Suprapubic skin (tissue), 4 donors: ENCODE results near the gene OVAAL. TPM values are rescaled to one million over a fixed set of nuclear protein-coding genes. Genes with fewer than 3 reads are reported as not detected.

Source experiments
- DNase-seq, 2 donors: peaks; one replicate each; pipeline ENCODE4 v3.0.0-alpha.2; 2019; ENCODE audit warnings: low spot score in 2 of 2
- H3K27ac ChIP-seq: fragments of 200-600 bp; sonication (generic); one replicate; pipeline ENCODE4 v1.5.1; 2019
- H3K27me3 ChIP-seq: fragments of 200-600 bp; sonication (generic); one replicate; pipeline ENCODE4 v1.5.1; 2019
- H3K36me3 ChIP-seq: fragments of 200-600 bp; sonication (generic); one replicate; pipeline ENCODE4 v1.5.1; 2019
- H3K4me1 ChIP-seq: fragments of 200-600 bp; sonication (generic); one replicate; pipeline ENCODE4 v1.5.1; 2019
- H3K4me3 ChIP-seq: fragments of 200-600 bp; sonication (generic); one replicate; pipeline ENCODE4 v1.5.1; 2019; ENCODE audit warnings: mild to moderate bottlenecking
- H3K9me3 ChIP-seq: fragments of 200-600 bp; sonication (generic); one replicate; pipeline ENCODE4 v1.5.1; 2019
- EP300 ChIP-seq: sonication (generic); formaldehyde crosslinking; IDR thresholded peaks from one replicate; pipeline ENCODE4 v1.6.1; 2017; ENCODE audit warnings: antibody characterized with exemption
- POLR2A ChIP-seq, 2 donors: fragments of 450-650 bp; IDR thresholded peaks; one replicate each; pipeline ENCODE4 v1.6.1; 2017; ENCODE audit warnings: antibody characterized with exemption in 2 of 2, mild to moderate bottlenecking in 2 of 2, moderate library complexity in 2 of 2
- POLR2AphosphoS5 ChIP-seq, 3 donors: sonication (generic); formaldehyde crosslinking; IDR thresholded peaks; one replicate each; pipeline ENCODE4 v1.6.1; 2017; ENCODE audit warnings: antibody characterized with exemption in 3 of 3
- WGBS: methylation state at CpG from one replicate; pipeline ENCODE4 v1.1.5; 2018; 5-methylcytosine and 5-hydroxymethylcytosine counted together
- total RNA-seq, 4 donors: library from RNA; depleted of rRNA; stranded (reverse); fragments of >200 nt; gene quantifications; one replicate each; pipeline ENCODE4 v1.1.0, GENCODE V29; 2016
- TF ChIP-seq, protein P1 (sequence below), 2 donors: fragments of 200-600 bp in 1 of 2; fragments of 450-650 bp in 1 of 2; sonication (generic) in 1 of 2; IDR thresholded peaks; one replicate each; pipeline ENCODE4 v1.5.1; 2016 to 2019; ENCODE audit warnings: antibody characterized with exemption in 2 of 2, mild to moderate bottlenecking in 1 of 2, moderate library complexity in 1 of 2

The OVAAL gene
- total RNA-seq, result not detected

DNA sequence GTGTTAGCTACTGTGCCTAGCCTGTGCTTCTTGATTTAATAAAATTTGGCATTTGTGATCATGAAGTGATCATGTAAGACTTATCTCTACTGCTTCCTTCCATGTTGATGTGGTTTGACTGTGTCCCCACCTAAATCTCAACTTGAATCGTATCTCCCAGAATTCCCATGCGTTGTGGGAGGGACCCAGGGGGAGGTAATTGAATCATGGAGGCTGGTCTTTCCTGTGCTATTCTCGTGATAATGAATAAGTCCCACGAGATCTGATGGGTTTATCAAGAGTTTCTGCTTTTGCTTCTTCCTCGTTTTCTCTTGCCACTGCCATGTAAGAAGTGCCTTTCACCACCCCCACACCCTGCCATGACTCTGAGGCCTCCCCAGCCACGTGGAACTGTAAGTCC, at the start of gene OVAAL:
Gene OVAAL, plus strand, starts transcription at position 301 of the 400 bp plus-strand sequence.
- 83% methylated on average over 6 of the region's 6 CpGs for WGBS
- H3K36me3 ChIP-seq, result no peaks in the 10 kb centered on the region
- H3K9me3 ChIP-seq, result no peaks in the 10 kb centered on the region
- H3K27ac ChIP-seq, result no peak within 1 kb of the TSS
- no peak within 1 kb of the TSS for H3K4me3 ChIP-seq
- TF ChIP-seq POLR2AphosphoS5 (IDR thresholded peaks at IDR 0.05) (no peak), POLR2A (IDR thresholded peaks at IDR 0.05) (no peak), EP300 (no peak)
- TF ChIP-seq, protein P1, sequence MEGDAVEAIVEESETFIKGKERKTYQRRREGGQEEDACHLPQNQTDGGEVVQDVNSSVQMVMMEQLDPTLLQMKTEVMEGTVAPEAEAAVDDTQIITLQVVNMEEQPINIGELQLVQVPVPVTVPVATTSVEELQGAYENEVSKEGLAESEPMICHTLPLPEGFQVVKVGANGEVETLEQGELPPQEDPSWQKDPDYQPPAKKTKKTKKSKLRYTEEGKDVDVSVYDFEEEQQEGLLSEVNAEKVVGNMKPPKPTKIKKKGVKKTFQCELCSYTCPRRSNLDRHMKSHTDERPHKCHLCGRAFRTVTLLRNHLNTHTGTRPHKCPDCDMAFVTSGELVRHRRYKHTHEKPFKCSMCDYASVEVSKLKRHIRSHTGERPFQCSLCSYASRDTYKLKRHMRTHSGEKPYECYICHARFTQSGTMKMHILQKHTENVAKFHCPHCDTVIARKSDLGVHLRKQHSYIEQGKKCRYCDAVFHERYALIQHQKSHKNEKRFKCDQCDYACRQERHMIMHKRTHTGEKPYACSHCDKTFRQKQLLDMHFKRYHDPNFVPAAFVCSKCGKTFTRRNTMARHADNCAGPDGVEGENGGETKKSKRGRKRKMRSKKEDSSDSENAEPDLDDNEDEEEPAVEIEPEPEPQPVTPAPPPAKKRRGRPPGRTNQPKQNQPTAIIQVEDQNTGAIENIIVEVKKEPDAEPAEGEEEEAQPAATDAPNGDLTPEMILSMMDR (IDR thresholded peaks at IDR 0.05), result no peak
- no peaks in the 10 kb centered on the region for H3K27me3 ChIP-seq
- no peak for DNase-seq
- H3K4me1 ChIP-seq, result peaks cover 8% of the 10 kb centered on the region

DNA sequence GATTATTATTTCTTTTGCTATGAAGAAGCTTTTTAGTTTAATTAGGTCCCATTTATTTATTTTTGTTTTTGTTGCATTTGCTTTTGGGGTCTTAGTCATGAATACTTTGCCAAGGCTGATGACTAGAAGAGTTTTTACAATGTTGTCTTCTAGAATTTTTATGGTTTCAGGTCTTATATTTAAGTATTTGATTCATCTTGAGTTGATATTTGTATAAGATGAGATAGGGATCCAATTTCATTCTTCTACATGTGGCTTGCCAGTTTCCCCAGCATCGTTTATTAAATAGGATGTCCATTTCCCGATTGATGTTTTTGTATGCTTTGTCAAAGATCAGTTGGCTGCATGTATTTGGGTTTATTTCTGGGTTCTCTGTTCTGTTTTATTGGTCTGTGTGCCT, 47.9 kb upstream of the OVAAL start:
- WGBS, result 97% methylated on average over 2 of the region's 2 CpGs
- Histone ChIP-seq H3K9me3 (no peaks in the 10 kb centered on the region), H3K36me3 (no peaks in the 10 kb centered on the region), H3K27ac (no peak overlapping the region), H3K4me1 (peaks cover 3% of the 10 kb centered on the region), H3K4me3 (no peak overlapping the region), H3K27me3 (no peaks in the 10 kb centered on the region)
- TF ChIP-seq EP300, result no peak
- no peak for TF ChIP-seq POLR2A (IDR thresholded peaks at IDR 0.05)
- TF ChIP-seq, protein P1 (IDR thresholded peaks at IDR 0.05), result no peak
- TF ChIP-seq POLR2AphosphoS5 (IDR thresholded peaks at IDR 0.05), result no peak
- DNase-seq, result no peak

DNA sequence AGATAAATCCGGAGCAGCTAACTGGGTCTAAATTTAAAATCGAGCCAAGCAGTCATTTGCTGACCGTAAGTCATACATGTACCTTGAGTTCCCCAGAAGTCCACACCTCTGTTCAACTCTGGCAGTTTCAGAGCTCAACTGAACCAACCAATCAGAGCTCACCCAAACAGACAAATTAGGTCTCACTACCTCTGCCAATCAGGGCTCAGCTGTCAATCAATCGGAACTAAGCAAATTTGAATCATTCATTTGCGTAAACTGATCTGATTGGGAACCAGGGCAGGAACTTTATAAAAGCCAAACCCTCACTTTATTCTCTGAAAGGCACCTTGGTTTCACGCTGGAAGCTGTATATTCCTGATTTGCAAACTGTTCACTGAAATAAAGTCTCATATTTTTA, 45.2 kb upstream of the OVAAL start:
- DNase-seq, result no peak
- Histone ChIP-seq H3K4me3 (no peak overlapping the region), H3K9me3 (no peaks in the 10 kb centered on the region), H3K4me1 (peaks cover 6% of the 10 kb centered on the region), H3K36me3 (no peaks in the 10 kb centered on the region), H3K27ac (no peak overlapping the region), H3K27me3 (no peaks in the 10 kb centered on the region)
- TF ChIP-seq POLR2AphosphoS5 (IDR thresholded peaks at IDR 0.05), result no peak
- TF ChIP-seq EP300, result no peak
- no peak for TF ChIP-seq POLR2A (IDR thresholded peaks at IDR 0.05)
- TF ChIP-seq, protein P1 (IDR thresholded peaks at IDR 0.05), result no peak
- 90% methylated on average over 6 of the region's 6 CpGs for WGBS

DNA sequence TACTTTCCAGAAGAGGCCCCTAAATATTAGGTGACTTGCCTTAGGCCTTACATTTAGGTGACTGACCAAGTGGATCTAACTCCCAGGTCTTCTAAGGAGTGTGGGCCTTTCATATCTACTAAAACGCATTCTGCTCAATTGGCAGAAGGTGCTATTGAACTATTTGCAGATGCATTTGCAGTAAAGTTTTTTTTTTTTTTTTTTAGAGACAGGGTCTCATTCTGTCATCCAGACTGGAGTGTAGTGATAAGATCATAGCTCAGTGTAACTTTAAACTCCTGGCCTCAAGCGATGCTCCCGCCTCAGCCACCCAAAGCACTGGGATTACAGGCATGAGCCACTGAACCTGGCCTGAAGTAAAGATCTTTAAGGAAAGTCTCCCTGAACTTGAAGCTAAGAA, 43.4 kb upstream of the OVAAL start:
- H3K9me3 ChIP-seq, result no peaks in the 10 kb centered on the region
- no peak overlapping the region for H3K27ac ChIP-seq
- WGBS, result 26% methylated on average over 3 of the region's 3 CpGs
- H3K36me3 ChIP-seq, result no peaks in the 10 kb centered on the region
- no peak overlapping the region for H3K4me3 ChIP-seq
- no peak for DNase-seq
- H3K27me3 ChIP-seq, result no peaks in the 10 kb centered on the region
- TF ChIP-seq POLR2AphosphoS5 (IDR thresholded peaks at IDR 0.05) (no peak), EP300 (no peak), POLR2A (IDR thresholded peaks at IDR 0.05) (no peak)
- TF ChIP-seq, protein P1 (IDR thresholded peaks at IDR 0.05), result no peak
- H3K4me1 ChIP-seq, result peaks cover 6% of the 10 kb centered on the region

DNA sequence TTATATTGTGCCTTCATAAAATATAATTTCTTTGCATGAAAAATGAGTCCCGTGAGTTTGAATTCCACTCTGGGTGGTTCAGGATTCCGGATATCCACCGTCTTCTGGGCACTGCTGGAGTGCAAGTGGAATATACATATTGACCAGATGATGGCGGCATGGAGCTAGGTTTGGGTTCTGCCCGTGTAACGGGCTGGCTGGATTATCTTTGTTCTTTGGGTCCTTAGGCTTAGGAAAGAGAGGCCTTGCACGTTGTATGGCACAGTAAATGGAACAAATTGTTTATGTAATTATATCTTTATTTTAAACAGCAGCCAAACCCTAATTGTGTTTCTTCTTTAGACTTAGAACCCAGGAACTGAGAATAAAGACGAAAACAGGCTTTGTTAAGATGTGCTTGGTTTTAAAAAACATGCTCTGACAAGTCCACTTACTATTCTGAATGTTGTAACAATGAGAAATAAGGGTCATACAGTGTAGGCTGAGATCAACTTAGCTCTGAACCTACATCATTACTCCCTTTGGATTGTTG, 42.8 kb upstream of the OVAAL start:
- 8% methylated on average over 8 of the region's 8 CpGs for WGBS
- TF ChIP-seq, protein P1 (IDR thresholded peaks at IDR 0.05), result peak; percentile 64 to 71
- no peak for TF ChIP-seq EP300
- no peak for DNase-seq
- Histone ChIP-seq H3K9me3 (no peaks in the 10 kb centered on the region), H3K4me1 (peaks cover 6% of the 10 kb centered on the region), H3K27me3 (no peaks in the 10 kb centered on the region), H3K4me3 (no peak overlapping the region), H3K36me3 (no peaks in the 10 kb centered on the region), H3K27ac (no peak overlapping the region)
